ENCODE data around the gene HOXD9. TPM values are rescaled to one million over a fixed set of nuclear protein-coding genes. Genes with fewer than 3 reads are reported as not detected.

Gene HOXD9
- total RNA-seq, 1 donor from 2014 or later: 1.8 TPM

- DNase-seq: no peak
Measured at GRCh38 chr2:176152350-176153181, 30.0 kb downstream of the HOXD9 start.

- DNase-seq: no peak
Measured at GRCh38 chr2:176154576-176155252, 32.2 kb downstream of the HOXD9 start.

GRCh38 chr2:176155356-176156044, 33.0 kb downstream of the HOXD9 start:
- DNase-seq: no peak

DNA sequence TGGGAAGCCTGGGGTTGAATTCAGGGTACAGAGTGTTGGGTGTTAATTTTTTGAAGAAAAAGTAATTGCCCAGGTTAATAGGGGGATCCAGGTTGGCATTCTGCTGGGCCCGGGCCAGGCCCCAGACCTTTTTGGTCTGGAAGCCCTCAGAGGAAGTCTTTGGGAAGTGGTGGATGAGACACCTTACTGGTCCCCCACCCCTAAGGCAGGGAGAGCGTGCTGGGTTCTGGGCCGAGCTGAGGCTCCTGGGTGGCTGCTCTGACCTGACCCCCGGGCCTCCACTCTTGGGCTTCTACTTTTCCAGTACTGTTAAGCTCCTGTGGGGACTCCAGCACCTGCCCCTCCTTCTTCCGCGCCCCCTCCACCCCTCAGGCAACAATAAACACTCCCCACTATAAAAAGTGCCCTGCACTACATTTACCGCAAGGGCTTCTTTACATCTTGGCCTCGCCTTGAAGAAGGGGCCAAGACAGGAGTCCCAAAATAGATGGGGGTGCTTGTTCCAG, 33.8 kb downstream of the HOXD9 start:
- no peak for DNase-seq

DNA sequence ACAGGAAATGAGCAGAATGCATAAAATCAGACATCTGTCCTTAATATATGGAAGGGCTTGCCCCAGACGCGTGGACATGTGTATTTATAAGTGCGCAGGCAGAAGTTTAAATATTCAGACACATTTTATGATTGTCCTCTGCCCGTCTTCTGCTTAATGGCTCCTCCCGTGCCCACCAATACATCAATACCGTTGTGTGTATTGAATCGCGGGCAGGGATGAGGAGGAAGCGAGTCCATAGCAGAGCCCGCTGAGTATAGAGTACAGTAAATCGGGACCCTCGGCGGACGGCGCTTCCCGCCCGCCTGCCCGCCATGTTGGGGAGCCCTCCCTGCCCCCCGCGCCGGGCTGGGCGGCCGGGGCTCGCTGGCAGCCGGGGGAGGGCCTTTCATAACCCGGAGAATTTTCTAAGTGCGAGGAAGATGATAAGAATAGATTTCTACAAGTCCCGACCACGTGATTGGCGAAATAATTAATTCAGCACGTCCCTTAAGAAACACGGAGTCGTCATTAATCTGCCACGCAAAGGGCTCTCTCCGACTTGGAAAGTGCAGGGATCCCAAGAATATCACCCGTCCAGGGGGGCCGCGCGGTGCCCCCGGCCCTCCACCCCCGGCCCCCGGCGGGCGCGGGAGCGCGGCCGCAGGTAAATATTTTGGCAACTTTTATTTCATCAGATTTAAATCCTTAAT, 34.4 kb downstream of the HOXD9 start, which contains the start of gene HOXD3:
TSS of gene HOXD3 (plus strand) at position 501 of the 692 bp plus-strand sequence. CDS start 11,808 bp downstream, outside the sequence.
- DNase-seq: no peak

- no peak for DNase-seq
Measured at GRCh38 chr2:176157499-176158185, 35.1 kb downstream of the HOXD9 start.

- no peak for DNase-seq
Measured at GRCh38 chr2:176158186-176158591, 35.7 kb downstream of the HOXD9 start.

GRCh38 chr2:176158855-176159662, 36.5 kb downstream of the HOXD9 start:
- no peak for DNase-seq

DNA sequence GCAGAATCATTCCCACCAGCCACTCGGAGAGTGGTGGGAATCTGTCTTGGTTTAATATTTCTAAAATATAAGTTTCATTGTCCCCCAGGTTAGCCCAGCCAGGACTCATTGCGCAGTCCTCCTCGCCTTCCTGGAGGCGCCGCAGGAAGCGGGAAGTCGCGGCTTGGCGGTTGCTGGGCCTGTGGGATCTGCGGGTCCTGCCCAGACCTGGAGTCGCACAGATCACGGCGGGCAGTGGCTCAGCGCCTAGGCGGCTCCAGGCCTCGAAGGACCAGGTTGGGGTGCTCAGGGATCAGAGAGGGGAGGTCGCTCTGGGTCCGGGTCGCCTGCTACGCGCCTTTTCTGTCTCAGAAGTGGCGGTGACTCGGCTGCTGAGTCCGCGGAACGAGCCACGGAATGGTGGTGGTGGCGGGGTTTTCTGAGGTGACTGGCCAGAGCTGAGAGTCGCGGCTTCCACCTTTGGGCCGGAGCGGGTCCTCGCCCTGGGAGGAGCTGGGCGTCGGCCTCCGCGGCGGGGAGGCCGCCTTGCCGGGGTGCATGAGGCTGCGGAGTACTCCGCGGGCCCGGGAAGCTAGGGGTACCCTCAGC, 37.2 kb downstream of the HOXD9 start:
- DNase-seq: no peak

GRCh38 chr2:176160251-176160985, 37.9 kb downstream of the HOXD9 start:
- DNase-seq: no peak

DNA sequence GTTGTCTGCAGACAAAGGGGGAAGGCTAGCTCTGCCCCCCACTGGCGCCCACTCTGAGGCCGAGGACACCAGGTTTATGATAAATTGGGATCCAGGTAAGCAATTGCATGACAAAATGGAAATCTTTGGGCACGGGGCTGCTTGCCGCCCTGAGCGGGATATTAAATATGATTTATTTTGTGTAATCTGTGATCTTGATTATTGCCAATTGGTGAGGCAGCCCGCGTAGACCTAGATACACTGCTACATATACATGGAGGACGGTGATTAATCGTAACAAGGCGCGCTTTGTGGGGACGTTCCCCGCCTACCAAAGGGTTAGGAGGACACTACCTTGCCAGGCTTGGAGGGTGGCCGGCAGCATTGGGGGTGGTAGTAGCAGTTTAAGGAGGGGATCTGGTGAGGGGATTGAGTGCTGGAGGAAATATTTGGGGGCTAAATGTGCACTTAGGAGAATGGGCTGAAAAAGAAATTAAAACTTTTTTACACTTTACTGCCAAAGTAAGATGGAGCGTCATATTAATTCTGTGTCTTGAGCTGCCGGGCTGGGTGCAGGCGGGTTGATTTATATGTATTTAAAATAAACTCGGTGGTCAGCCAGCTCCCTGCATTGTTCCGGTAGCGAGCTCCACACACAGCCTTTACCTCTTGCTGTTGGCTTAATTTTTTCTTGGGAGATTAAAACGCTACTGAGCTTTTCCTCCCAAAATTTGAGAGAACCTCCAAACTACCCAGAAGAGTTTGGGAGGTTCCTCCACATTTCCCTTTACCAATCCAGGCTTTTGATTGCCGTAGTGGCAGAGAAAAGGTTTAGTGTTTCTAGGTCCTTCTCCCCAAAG, 38.7 kb downstream of the HOXD9 start:
- no peak for DNase-seq

DNA sequence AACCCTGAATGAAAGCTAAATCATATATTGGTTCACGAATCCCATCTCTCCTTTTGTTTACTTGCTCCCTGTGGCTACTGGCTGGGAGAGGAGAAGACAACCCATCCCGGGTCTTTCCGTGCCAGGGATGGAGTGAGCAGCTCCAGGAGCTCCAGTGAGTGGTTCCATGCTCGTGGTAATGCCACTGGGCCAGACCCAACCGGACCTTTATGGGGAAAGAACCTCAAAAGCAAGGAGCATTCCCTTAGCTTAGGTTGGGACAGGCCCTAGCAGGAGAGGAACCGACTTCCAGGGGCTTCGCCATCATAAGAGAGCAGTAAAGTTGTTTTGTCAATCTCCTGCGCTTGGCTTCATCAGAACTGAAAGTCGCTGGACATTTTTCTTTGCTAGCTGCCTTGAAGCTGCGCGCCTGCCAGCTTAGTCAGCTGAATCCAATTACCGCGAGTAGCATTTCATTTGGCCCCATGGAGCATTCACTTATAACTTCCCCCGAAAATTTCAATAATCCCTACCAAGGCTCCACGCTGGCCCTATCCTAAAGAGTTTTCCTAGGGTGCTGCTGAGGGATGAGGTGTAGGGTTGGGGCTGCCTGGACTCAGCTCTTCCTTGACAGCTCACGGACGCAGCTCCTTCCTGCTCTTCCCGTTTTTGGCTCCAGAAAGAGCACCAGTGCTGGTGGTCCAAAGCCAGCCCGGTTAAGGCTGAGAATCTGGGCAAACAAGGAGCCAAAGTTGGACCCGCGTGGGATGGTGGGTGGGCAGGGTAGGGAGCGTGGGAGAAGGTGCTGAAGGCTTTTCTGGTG, 39.5 kb downstream of the HOXD9 start:
- peak; percentile 68 for DNase-seq

DNA sequence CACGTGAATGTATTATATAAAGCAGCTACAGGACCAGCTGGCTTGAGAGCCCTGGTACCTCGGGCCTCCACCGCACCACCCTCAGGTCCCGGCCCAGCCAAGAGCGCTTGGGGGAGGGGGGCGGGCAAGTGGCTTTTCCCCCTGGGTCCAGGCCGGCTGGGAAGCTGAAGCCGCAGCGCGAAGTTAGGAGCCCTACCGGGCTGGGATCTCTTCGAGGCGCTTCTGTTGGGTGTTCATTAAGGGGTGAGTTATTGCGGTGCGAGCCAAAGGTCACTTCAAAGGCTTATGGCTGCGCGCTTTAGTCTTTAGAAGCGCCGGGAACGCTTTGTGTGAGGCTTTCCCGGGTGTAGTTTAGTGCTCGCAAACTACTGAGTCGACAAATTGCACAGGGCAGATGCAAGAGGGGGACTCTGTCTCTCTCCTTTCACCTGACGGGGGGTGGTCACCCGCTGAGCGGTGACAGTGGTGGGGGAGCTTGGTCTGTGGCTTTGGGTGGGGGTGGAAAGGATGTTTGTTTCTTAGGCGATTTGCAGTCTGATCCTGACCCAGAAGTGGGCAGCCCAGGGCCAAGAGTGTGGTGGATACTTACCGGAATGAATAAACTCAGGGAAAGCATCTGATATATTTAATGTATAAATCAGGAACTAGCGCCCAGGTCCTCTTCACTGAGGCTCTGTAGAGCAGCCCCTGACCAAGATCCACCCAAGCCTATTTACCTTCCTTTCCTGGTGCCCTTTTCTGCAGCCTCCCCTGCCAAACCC, 40.6 kb downstream of the HOXD9 start:
- DNase-seq: no peak

DNA sequence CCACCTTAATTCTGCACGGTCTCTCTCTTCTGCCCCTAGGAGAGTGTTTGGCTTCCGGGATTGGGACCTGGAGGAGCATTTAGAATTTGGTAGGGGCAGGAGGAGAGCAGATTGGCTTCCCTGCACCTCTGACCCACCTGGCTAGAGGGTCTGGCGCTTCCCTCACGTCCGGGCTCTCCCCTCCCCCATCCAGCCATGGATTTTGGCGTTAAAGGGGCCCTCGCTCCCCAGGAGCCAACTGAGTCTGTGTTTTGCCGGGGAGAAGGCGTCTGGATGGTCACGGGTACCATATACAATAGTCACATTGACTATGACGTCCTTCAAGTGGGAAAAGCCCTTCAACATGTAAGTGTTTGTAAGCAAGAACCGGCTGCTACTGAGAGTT, 41.1 kb downstream of the HOXD9 start:
- DNase-seq: no peak

DNA sequence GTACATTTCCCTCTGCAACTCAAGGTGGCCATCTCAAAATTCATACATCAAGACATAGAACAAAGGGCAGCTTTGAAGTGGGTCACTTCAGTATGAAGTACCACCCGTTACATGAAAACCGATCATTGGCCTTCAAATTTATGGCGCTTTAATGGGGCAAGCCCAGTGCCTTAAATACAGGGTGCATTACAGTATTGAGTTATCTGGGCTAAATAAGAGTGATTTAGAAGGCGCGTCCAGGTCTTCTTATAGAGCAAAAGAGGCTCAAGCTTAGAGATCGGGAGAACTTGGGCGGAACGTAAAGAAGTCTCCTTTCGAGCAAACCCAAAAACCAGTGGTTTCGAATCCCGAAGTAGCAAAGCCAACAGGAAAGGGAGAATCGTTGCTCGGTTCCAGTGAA, 41.7 kb downstream of the HOXD9 start:
- no peak for DNase-seq

- DNase-seq: no peak
Measured at GRCh38 chr2:176164611-176165369, 42.3 kb downstream of the HOXD9 start.
